Measurements from ENCODE around the gene KLK10.

Gene KLK10

GRCh38 chr19:50963381-50963780, 56.1 kb downstream of the KLK10 start:
- DNase-seq = no peak

All from stimulated activated CD4-positive, alpha-beta T cell treated with anti-CD3 and anti-CD28 coated beads, Interleukin-4, amount 100 ng/mL, for 24 hours (primary cell).